ENCODE results near the gene HS3ST5. TPM values are rescaled to one million over a fixed set of nuclear protein-coding genes. Genes with fewer than 3 reads are reported as not detected.

Gene HS3ST5
- total and polyA plus RNA-seq, 4 donors: not detected

DNA sequence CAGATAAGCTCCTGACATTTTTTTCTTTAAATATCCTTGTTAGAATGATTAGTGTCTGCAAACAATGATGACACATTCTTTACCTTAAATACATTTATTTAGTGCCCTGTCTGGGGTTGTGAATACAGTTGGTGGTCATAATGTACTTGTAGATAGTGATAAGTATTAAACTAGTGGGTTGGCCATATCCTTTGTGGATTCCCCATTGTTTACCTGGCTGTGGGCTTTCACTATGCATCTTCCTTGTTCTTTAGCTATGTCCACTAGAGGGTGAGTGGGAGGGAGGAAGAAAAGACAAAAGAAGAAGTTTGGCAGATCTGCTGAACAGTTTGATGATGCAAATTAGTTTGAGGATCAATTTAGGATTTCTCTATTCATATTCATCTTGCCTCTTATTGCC is 15.7 kb downstream of the HS3ST5 start:
- no peak overlapping the region for H3K27ac ChIP-seq (ENCODE audit: low read depth in 1 of 2, low read length in 2 of 2)
- no peak for DNase-seq (ENCODE audit: low spot score)
- no peaks in the 10 kb centered on the region for H3K9me3 ChIP-seq (ENCODE audit: control insufficient read depth in 4 of 4, low read length in 3 of 4)
- no peak overlapping the region for H3K4me3 ChIP-seq (ENCODE audit: low read depth in 1 of 3, low read length in 3 of 3)
- H3K4me1 ChIP-seq (ENCODE audit: control insufficient read depth in 4 of 4, insufficient read depth in 4 of 4, low read length in 3 of 4): no peaks in the 10 kb centered on the region
- TF ChIP-seq HNF4A (conservative IDR thresholded peaks at IDR 0.05) (no peak), FOXA1 (IDR thresholded peaks at IDR 0.05) (no peak), SP1 (IDR thresholded peaks at IDR 0.05) (no peak), YY1 (IDR thresholded peaks at IDR 0.05) (no peak), RAD21 (IDR thresholded peaks at IDR 0.05) (no peak), RXRA (IDR thresholded peaks at IDR 0.05) (no peak), GABPA (IDR thresholded peaks at IDR 0.05 in 1 of 2, conservative IDR thresholded peaks at IDR 0.05 in 1 of 2) (no peak), FOXA2 (IDR thresholded peaks at IDR 0.05) (no peak), TAF1 (conservative IDR thresholded peaks at IDR 0.05) (no peak), JUND (IDR thresholded peaks at IDR 0.05) (no peak), HNF4G (IDR thresholded peaks at IDR 0.05) (no peak), EGR1 (IDR thresholded peaks at IDR 0.05; ENCODE audit: low read depth in 2 of 2) (no peak), NR2F2 (IDR thresholded peaks at IDR 0.05) (no peak)
- TF ChIP-seq, protein P1, sequence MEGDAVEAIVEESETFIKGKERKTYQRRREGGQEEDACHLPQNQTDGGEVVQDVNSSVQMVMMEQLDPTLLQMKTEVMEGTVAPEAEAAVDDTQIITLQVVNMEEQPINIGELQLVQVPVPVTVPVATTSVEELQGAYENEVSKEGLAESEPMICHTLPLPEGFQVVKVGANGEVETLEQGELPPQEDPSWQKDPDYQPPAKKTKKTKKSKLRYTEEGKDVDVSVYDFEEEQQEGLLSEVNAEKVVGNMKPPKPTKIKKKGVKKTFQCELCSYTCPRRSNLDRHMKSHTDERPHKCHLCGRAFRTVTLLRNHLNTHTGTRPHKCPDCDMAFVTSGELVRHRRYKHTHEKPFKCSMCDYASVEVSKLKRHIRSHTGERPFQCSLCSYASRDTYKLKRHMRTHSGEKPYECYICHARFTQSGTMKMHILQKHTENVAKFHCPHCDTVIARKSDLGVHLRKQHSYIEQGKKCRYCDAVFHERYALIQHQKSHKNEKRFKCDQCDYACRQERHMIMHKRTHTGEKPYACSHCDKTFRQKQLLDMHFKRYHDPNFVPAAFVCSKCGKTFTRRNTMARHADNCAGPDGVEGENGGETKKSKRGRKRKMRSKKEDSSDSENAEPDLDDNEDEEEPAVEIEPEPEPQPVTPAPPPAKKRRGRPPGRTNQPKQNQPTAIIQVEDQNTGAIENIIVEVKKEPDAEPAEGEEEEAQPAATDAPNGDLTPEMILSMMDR (IDR thresholded peaks at IDR 0.05; ENCODE audit: low read depth, low read length, missing input control): no peak
- TF ChIP-seq, protein P2, sequence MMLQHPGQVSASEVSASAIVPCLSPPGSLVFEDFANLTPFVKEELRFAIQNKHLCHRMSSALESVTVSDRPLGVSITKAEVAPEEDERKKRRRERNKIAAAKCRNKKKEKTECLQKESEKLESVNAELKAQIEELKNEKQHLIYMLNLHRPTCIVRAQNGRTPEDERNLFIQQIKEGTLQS (IDR thresholded peaks at IDR 0.05): no peak
- TF ChIP-seq, protein P3, sequence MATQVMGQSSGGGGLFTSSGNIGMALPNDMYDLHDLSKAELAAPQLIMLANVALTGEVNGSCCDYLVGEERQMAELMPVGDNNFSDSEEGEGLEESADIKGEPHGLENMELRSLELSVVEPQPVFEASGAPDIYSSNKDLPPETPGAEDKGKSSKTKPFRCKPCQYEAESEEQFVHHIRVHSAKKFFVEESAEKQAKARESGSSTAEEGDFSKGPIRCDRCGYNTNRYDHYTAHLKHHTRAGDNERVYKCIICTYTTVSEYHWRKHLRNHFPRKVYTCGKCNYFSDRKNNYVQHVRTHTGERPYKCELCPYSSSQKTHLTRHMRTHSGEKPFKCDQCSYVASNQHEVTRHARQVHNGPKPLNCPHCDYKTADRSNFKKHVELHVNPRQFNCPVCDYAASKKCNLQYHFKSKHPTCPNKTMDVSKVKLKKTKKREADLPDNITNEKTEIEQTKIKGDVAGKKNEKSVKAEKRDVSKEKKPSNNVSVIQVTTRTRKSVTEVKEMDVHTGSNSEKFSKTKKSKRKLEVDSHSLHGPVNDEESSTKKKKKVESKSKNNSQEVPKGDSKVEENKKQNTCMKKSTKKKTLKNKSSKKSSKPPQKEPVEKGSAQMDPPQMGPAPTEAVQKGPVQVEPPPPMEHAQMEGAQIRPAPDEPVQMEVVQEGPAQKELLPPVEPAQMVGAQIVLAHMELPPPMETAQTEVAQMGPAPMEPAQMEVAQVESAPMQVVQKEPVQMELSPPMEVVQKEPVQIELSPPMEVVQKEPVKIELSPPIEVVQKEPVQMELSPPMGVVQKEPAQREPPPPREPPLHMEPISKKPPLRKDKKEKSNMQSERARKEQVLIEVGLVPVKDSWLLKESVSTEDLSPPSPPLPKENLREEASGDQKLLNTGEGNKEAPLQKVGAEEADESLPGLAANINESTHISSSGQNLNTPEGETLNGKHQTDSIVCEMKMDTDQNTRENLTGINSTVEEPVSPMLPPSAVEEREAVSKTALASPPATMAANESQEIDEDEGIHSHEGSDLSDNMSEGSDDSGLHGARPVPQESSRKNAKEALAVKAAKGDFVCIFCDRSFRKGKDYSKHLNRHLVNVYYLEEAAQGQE (IDR thresholded peaks at IDR 0.05): no peak
- TF ChIP-seq, protein P4, sequence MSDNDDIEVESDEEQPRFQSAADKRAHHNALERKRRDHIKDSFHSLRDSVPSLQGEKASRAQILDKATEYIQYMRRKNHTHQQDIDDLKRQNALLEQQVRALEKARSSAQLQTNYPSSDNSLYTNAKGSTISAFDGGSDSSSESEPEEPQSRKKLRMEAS (IDR thresholded peaks at IDR 0.05): no peak
- TF ChIP-seq, protein P5, sequence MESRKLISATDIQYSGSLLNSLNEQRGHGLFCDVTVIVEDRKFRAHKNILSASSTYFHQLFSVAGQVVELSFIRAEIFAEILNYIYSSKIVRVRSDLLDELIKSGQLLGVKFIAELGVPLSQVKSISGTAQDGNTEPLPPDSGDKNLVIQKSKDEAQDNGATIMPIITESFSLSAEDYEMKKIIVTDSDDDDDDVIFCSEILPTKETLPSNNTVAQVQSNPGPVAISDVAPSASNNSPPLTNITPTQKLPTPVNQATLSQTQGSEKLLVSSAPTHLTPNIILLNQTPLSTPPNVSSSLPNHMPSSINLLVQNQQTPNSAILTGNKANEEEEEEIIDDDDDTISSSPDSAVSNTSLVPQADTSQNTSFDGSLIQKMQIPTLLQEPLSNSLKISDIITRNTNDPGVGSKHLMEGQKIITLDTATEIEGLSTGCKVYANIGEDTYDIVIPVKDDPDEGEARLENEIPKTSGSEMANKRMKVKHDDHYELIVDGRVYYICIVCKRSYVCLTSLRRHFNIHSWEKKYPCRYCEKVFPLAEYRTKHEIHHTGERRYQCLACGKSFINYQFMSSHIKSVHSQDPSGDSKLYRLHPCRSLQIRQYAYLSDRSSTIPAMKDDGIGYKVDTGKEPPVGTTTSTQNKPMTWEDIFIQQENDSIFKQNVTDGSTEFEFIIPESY (IDR thresholded peaks at IDR 0.05): no peak
- no peak overlapping the region for H3K9ac ChIP-seq (ENCODE audit: low read depth in 1 of 2, low read length in 2 of 2)
- no peaks in the 10 kb centered on the region for H3K27me3 ChIP-seq (ENCODE audit: control insufficient read depth in 4 of 4, insufficient read depth in 4 of 4, low read length in 3 of 4)
- H3K36me3 ChIP-seq (ENCODE audit: control insufficient read depth in 4 of 4, insufficient read depth in 3 of 4, low read depth in 1 of 4, low read length in 3 of 4): no peaks in the 10 kb centered on the region
